H9 (cell line): ENCODE data around the gene SAFB. TPM values are rescaled to one million over a fixed set of nuclear protein-coding genes. Genes with fewer than 3 reads are reported as not detected.

ENCODE experiments used
- DNase-seq: peaks from one replicate; pipeline ENCODE4 v3.0.0-alpha.2; 2017
- H2AFZ ChIP-seq: one replicate; pipeline ENCODE4 v1.6.1; 2013; ENCODE audit warnings: mild to moderate bottlenecking, low read length, control low read depth, moderate library complexity
- H2AK5ac ChIP-seq: 2 replicates; pipeline ENCODE4 v1.6.1; 2013; ENCODE audit warnings: low read length, control low read depth, mixed read lengths; ENCODE audit not compliant: insufficient read length
- H2BK120ac ChIP-seq: one replicate; pipeline ENCODE4 v1.6.1; 2013; ENCODE audit warnings: low read depth, mild to moderate bottlenecking, low read length, control low read depth, inconsistent platforms; ENCODE audit not compliant: poor library complexity, severe bottlenecking
- H2BK12ac ChIP-seq: 2 replicates; pipeline ENCODE4 v1.6.1; 2013; ENCODE audit warnings: low read length, control low read depth, mixed read lengths, low read depth; ENCODE audit not compliant: insufficient read length
- H2BK15ac ChIP-seq: 2 replicates; pipeline ENCODE4 v1.6.1; 2013; ENCODE audit warnings: low read depth, low read length, control low read depth
- H2BK20ac ChIP-seq: one replicate; pipeline ENCODE4 v1.6.1; 2013; ENCODE audit warnings: low read depth, mild to moderate bottlenecking, low read length, control low read depth, inconsistent platforms; ENCODE audit not compliant: poor library complexity, severe bottlenecking
- H2BK5ac ChIP-seq: 2 replicates; pipeline ENCODE4 v1.6.1; 2013; ENCODE audit warnings: low read length, control low read depth, mixed read lengths; ENCODE audit not compliant: insufficient read length
- H3K14ac ChIP-seq: 2 replicates; pipeline ENCODE4 v1.6.1; 2013; ENCODE audit warnings: low read length, control low read depth; ENCODE audit not compliant: insufficient read depth
- H3K18ac ChIP-seq: 2 replicates; pipeline ENCODE4 v1.6.1; 2013; ENCODE audit warnings: low read depth, mild to moderate bottlenecking, mixed read lengths, low read length, control low read depth; ENCODE audit not compliant: insufficient read length
- H3K23ac ChIP-seq: 2 replicates; pipeline ENCODE4 v1.6.1; 2013; ENCODE audit warnings: low read length, control low read depth, mixed read lengths, low read depth; ENCODE audit not compliant: insufficient read length
- H3K23me2 ChIP-seq: 2 replicates; pipeline ENCODE4 v1.6.1; 2013; ENCODE audit warnings: low read depth, mild to moderate bottlenecking, mixed read lengths, low read length, control low read depth; ENCODE audit not compliant: insufficient read length, poor library complexity, severe bottlenecking
- H3K27ac ChIP-seq: 2 replicates; pipeline ENCODE4 v1.5.1; 2013; ENCODE audit warnings: low read length, control low read depth, mixed read lengths, low read depth; ENCODE audit not compliant: insufficient read length
- H3K27me3 ChIP-seq: 2 replicates; pipeline ENCODE4 v1.6.1; 2013; ENCODE audit warnings: low read length, control low read depth, inconsistent platforms; ENCODE audit not compliant: insufficient read depth
- H3K4ac ChIP-seq: 2 replicates; pipeline ENCODE4 v1.6.1; 2013; ENCODE audit warnings: low read depth, mild to moderate bottlenecking, control low read depth, inconsistent platforms, low read length, moderate library complexity
- H3K4me1 ChIP-seq: 2 replicates; pipeline ENCODE4 v1.6.1; 2013; ENCODE audit warnings: low read length, control low read depth, inconsistent platforms; ENCODE audit not compliant: insufficient read depth
- H3K4me2 ChIP-seq: 2 replicates; pipeline ENCODE4 v1.6.1; 2013; ENCODE audit warnings: low read length, control low read depth, mixed read lengths; ENCODE audit not compliant: insufficient read length, insufficient read depth
- H3K56ac ChIP-seq: 2 replicates; pipeline ENCODE4 v1.6.1; 2013; ENCODE audit warnings: low read depth, mild to moderate bottlenecking, mixed read lengths, low read length, control low read depth; ENCODE audit not compliant: insufficient read length
- H3K79me1 ChIP-seq: 2 replicates; pipeline ENCODE4 v1.6.1; 2013; ENCODE audit warnings: low read depth, mild to moderate bottlenecking, moderate library complexity, low read length, control low read depth, inconsistent platforms; ENCODE audit not compliant: insufficient read depth, poor library complexity, severe bottlenecking
- H3K79me2 ChIP-seq: 2 replicates; pipeline ENCODE4 v1.6.1; 2013; ENCODE audit warnings: low read length, control low read depth, inconsistent platforms; ENCODE audit not compliant: insufficient read depth
- H3K9ac ChIP-seq: 2 replicates; pipeline ENCODE4 v1.6.1; 2013; ENCODE audit warnings: low read length, control low read depth, mixed read lengths; ENCODE audit not compliant: insufficient read length; ENCODE audit errors: extremely low read depth
- H3K9me3 ChIP-seq: one replicate; pipeline ENCODE4 v1.6.1; 2013; ENCODE audit warnings: low read depth, low read length, inconsistent platforms; ENCODE audit not compliant: control insufficient read depth
- H3T11ph ChIP-seq: one replicate; pipeline ENCODE4 v1.6.1; 2013; ENCODE audit warnings: mild to moderate bottlenecking, low read length, control low read depth, inconsistent platforms
- H4K20me1 ChIP-seq: one replicate; pipeline ENCODE4 v1.6.1; 2013; ENCODE audit not compliant: control insufficient read depth, insufficient read length, insufficient read depth
- H4K5ac ChIP-seq: 2 replicates; pipeline ENCODE4 v1.6.1; 2013; ENCODE audit warnings: low read depth, mild to moderate bottlenecking, mixed read lengths, low read length, control low read depth; ENCODE audit not compliant: insufficient read length
- H4K8ac ChIP-seq: replicated peaks from 2 replicates; pipeline ENCODE4 v1.6.1; 2013; ENCODE audit warnings: low read length, control low read depth, mixed read lengths, low read depth; ENCODE audit not compliant: insufficient read length
- H4K91ac ChIP-seq: 2 replicates; pipeline ENCODE4 v1.6.1; 2013; ENCODE audit warnings: low read depth, mild to moderate bottlenecking, moderate library complexity, mixed read lengths, low read length, control low read depth; ENCODE audit not compliant: insufficient read length
- H3K27ac Mint-ChIP-seq, 3 experiments: 2 replicates in 2 of 3; 3 replicates in 1 of 3; pipeline ENCODE4 v1.8.0; 2020 to 2021; ENCODE audit warnings: mixed read lengths in 3 of 3, mild to moderate bottlenecking in 1 of 3, moderate library complexity in 1 of 3
- H3K27me3 Mint-ChIP-seq: 2 replicates; pipeline ENCODE4 v1.8.0; 2021; ENCODE audit warnings: low read depth, mild to moderate bottlenecking, moderate library complexity, mixed read lengths
- H3K36me3 Mint-ChIP-seq, 3 experiments: 2 replicates in 2 of 3; 3 replicates in 1 of 3; pipeline ENCODE4 v1.8.0; 2020 to 2021; ENCODE audit warnings: low read depth in 3 of 3, mixed read lengths in 3 of 3; ENCODE audit not compliant: insufficient read depth in 1 of 3
- H3K4me1 Mint-ChIP-seq, 2 experiments: 2 replicates each; pipeline ENCODE4 v1.8.0; 2020; ENCODE audit warnings: mixed read lengths in 2 of 2
- H3K4me3 Mint-ChIP-seq, 2 experiments: 2 replicates in 1 of 2; 3 replicates in 1 of 2; pipeline ENCODE4 v1.8.0; 2020 to 2021; ENCODE audit warnings: mild to moderate bottlenecking in 2 of 2, mixed read lengths in 2 of 2, moderate library complexity in 1 of 2
- H3K9me3 Mint-ChIP-seq, 2 experiments: 2 replicates in 1 of 2; 3 replicates in 1 of 2; pipeline ENCODE4 v1.8.0; 2020; ENCODE audit warnings: mild to moderate bottlenecking in 2 of 2, mixed read lengths in 2 of 2, moderate library complexity in 1 of 2
- CTCF ChIP-seq: fragments of 200-600 bp; sonication (generic); conservative IDR thresholded peaks from 3 replicates; pipeline ENCODE4 v1.8.0; 2021; ENCODE audit warnings: antibody characterized with exemption, mild to moderate bottlenecking
- WGBS: extraction: QIAGEN DNeasy Blood & Tissue Kit; methylation state at CpG from one replicate; pipeline ENCODE4 v1.1.7; 2013; ENCODE audit warnings: missing lambda C conversion rate, low lambda C conversion rate, mixed read lengths; ENCODE audit not compliant: insufficient read length; ENCODE audit errors: extremely low coverage; 5-methylcytosine and 5-hydroxymethylcytosine counted together
- total RNA-seq: library from RNA; stranded (reverse); gene quantifications from 2 replicates; pipeline ENCODE4 v1.2.1, GENCODE V29; 2021

Gene SAFB
- total RNA-seq, 1 experiment from 2014 or later, result 110 TPM

GRCh38 chr19:5609881-5610448 lies 12.9 kb upstream of the SAFB start:
- H3K36me3 Mint-ChIP-seq, result peaks cover 49 to 90% (median 84%) of the 10 kb centered on the region in 3 experiments; a peak in 6 of 7 replicates
- H2AK5ac ChIP-seq, result no peak overlapping the region
- H3K79me2 ChIP-seq, result no peaks in the 10 kb centered on the region; the same call in 1 of the 2 replicates
- H3K23ac ChIP-seq, result no peak overlapping the region
- H3K4me3 Mint-ChIP-seq, result no peak overlapping the region
- no peak overlapping the region for H2BK20ac ChIP-seq
- H3K27me3 ChIP-seq, result no peaks in the 10 kb centered on the region
- H3K23me2 ChIP-seq, result no peaks in the 10 kb centered on the region
- no peak overlapping the region for H3K4me2 ChIP-seq
- no peaks in the 10 kb centered on the region for H3K4me1 ChIP-seq
- H2BK5ac ChIP-seq, result no peak overlapping the region
- WGBS, result no CpG with 5 or more reads among the region's 16 CpGs
- H2BK12ac ChIP-seq, result no peak overlapping the region
- no peak overlapping the region for H3K4ac ChIP-seq
- no peaks in the 10 kb centered on the region for H3K9me3 Mint-ChIP-seq
- no peak overlapping the region for H3K18ac ChIP-seq
- no peak for DNase-seq
- H3K27ac ChIP-seq, result no peak overlapping the region
- H3T11ph ChIP-seq, result no peak overlapping the region
- no peaks in the 10 kb centered on the region for H4K20me1 ChIP-seq
- no peak overlapping the region for H4K8ac ChIP-seq
- H4K91ac ChIP-seq, result no peak overlapping the region
- no peak overlapping the region for H2BK15ac ChIP-seq
- H3K4me1 Mint-ChIP-seq, result no peaks in the 10 kb centered on the region
- no peak overlapping the region for H3K56ac ChIP-seq
- H3K27me3 Mint-ChIP-seq, result no peaks in the 10 kb centered on the region
- no peak overlapping the region for H3K9ac ChIP-seq
- H2BK120ac ChIP-seq, result no peak overlapping the region
- H3K9me3 ChIP-seq, result no peaks in the 10 kb centered on the region
- no peak overlapping the region for H3K14ac ChIP-seq
- no peak overlapping the region for H2AFZ ChIP-seq
- no peaks in the 10 kb centered on the region for H3K79me1 ChIP-seq
- H3K27ac Mint-ChIP-seq, result no peak overlapping the region
- H4K5ac ChIP-seq, result no peak overlapping the region
- no peak for TF ChIP-seq CTCF
